GM12878 (cell line): ENCODE measurements around the gene LZTFL1. TPM values are rescaled to one million over a fixed set of nuclear protein-coding genes. Genes with fewer than 3 reads are reported as not detected.

Source experiments
- ASH2L ChIP-seq: fragments of 300-600, 200-600 bp; sonication (generic); IDR thresholded peaks from 2 replicates; pipeline ENCODE4 v1.6.1; 2017; ENCODE audit warnings: low read depth, mild to moderate bottlenecking, borderline replicate concordance
- BACH1 ChIP-seq: fragments of 450-650 bp; IDR thresholded peaks from 2 replicates; pipeline ENCODE4 v1.6.1; 2017; ENCODE audit warnings: mild to moderate bottlenecking, borderline replicate concordance
- BMI1 ChIP-seq: fragments of 450-650 bp; IDR thresholded peaks from 2 replicates; pipeline ENCODE4 v1.6.1; 2016; ENCODE audit warnings: mild to moderate bottlenecking, moderate library complexity, borderline replicate concordance
- CEBPB ChIP-seq, 2 experiments: fragments of 150-350 bp in 1 of 2; IDR thresholded peaks; 2 replicates each; pipeline ENCODE4 v1.6.1; 2012 to 2014; ENCODE audit warnings: low read depth in 2 of 2, low read length in 2 of 2, borderline replicate concordance in 1 of 2, inconsistent platforms in 1 of 2
- CHD1 ChIP-seq: IDR thresholded peaks from 2 replicates; pipeline ENCODE4 v1.6.1; 2012; ENCODE audit warnings: low read depth, low read length, improper control_type of control experiment
- CHD2 ChIP-seq: IDR thresholded peaks from 2 replicates; pipeline ENCODE4 v1.6.1; 2011; ENCODE audit warnings: low read depth, low read length, improper control_type of control experiment, borderline replicate concordance
- DPF2 ChIP-seq: fragments of 450-650 bp; IDR thresholded peaks from 2 replicates; pipeline ENCODE4 v1.6.1; 2017; ENCODE audit warnings: mild to moderate bottlenecking
- EGR1 ChIP-seq, 2 experiments: IDR thresholded peaks; 1 replicate in 1 of 2; 2 replicates in 1 of 2; pipeline ENCODE4 v1.6.1; 2011 to 2012; ENCODE audit warnings: low read depth in 2 of 2, low read length in 2 of 2, borderline replicate concordance in 1 of 2, mild to moderate bottlenecking in 1 of 2, moderate library complexity in 1 of 2
- FOS ChIP-seq: IDR thresholded peaks from 3 replicates; pipeline ENCODE4 v1.6.1; 2011; ENCODE audit warnings: borderline replicate concordance; ENCODE audit not compliant: insufficient read length; ENCODE audit errors: extremely low read depth
- FOXK2 ChIP-seq: fragments of 450-650 bp; IDR thresholded peaks from 2 replicates; pipeline ENCODE4 v1.6.1; 2017; ENCODE audit warnings: mild to moderate bottlenecking, moderate library complexity
- IKZF1 ChIP-seq: fragments of 450-650 bp; conservative IDR thresholded peaks from 2 replicates; pipeline ENCODE4 v1.6.1; 2017; ENCODE audit warnings: antibody characterized with exemption, mild to moderate bottlenecking
- IKZF2 ChIP-seq, 2 experiments: fragments of 450-650 bp; IDR thresholded peaks; 2 replicates each; pipeline ENCODE4 v1.6.1; 2017; ENCODE audit warnings: mild to moderate bottlenecking in 2 of 2, moderate library complexity in 2 of 2
- MEF2B ChIP-seq: fragments of 450-650 bp; IDR thresholded peaks from 2 replicates; pipeline ENCODE4 v1.6.1; 2018; ENCODE audit warnings: mild to moderate bottlenecking, moderate library complexity; ENCODE audit not compliant: partially characterized antibody, poor library complexity, severe bottlenecking
- NFIC ChIP-seq: IDR thresholded peaks from 2 replicates; pipeline ENCODE4 v1.6.1; 2012; ENCODE audit warnings: low read depth, mild to moderate bottlenecking, inconsistent platforms, low read length, moderate library complexity
- NFXL1 ChIP-seq: fragments of 450-650 bp; IDR thresholded peaks from 2 replicates; pipeline ENCODE4 v1.6.1; 2017; ENCODE audit warnings: antibody characterized with exemption, mild to moderate bottlenecking, borderline replicate concordance
- PAX5 ChIP-seq: IDR thresholded peaks from 2 replicates; pipeline ENCODE4 v1.6.1; 2011; ENCODE audit warnings: low read depth, low read length, borderline replicate concordance
- PAX8 ChIP-seq: fragments of 450-650 bp; IDR thresholded peaks from 2 replicates; pipeline ENCODE4 v1.6.1; 2017; ENCODE audit warnings: mild to moderate bottlenecking, moderate library complexity
- RAD21 ChIP-seq: IDR thresholded peaks from 2 replicates; pipeline ENCODE4 v1.6.1; 2011; ENCODE audit warnings: mild to moderate bottlenecking, low read depth, low read length, moderate library complexity; ENCODE audit not compliant: insufficient read depth
- SMAD5 ChIP-seq: IDR thresholded peaks from 2 replicates; pipeline ENCODE4 v1.6.1; 2016; ENCODE audit warnings: antibody characterized with exemption, low read depth
- SMC3 ChIP-seq: IDR thresholded peaks from 2 replicates; pipeline ENCODE4 v1.6.1; 2011; ENCODE audit warnings: low read length, improper control_type of control experiment, borderline replicate concordance
- SPI1 ChIP-seq: IDR thresholded peaks from 2 replicates; pipeline ENCODE4 v1.6.1; 2011; ENCODE audit warnings: low read depth, mild to moderate bottlenecking, low read length, moderate library complexity, borderline replicate concordance; ENCODE audit not compliant: insufficient read depth
- SRF ChIP-seq, 2 experiments: IDR thresholded peaks; 2 replicates each; pipeline ENCODE4 v1.6.1; 2011; ENCODE audit warnings: low read depth in 2 of 2, low read length in 2 of 2, mild to moderate bottlenecking in 1 of 2, moderate library complexity in 1 of 2
- STAT3 ChIP-seq: IDR thresholded peaks from 2 replicates; pipeline ENCODE4 v1.6.1; 2011; ENCODE audit warnings: low read depth, low read length, improper control_type of control experiment
- SUZ12 ChIP-seq: fragments of 200-600 bp; sonication (generic); IDR thresholded peaks from one replicate; pipeline ENCODE4 v1.6.1; 2018; ENCODE audit warnings: antibody characterized with exemption, mild to moderate bottlenecking; ENCODE audit not compliant: unreplicated experiment
- ZNF207 ChIP-seq: fragments of 450-650 bp; IDR thresholded peaks from 2 replicates; pipeline ENCODE4 v1.6.1; 2014; ENCODE audit warnings: antibody characterized with exemption, mild to moderate bottlenecking, borderline replicate concordance
- ZNF622 ChIP-seq: fragments of 450-650 bp; IDR thresholded peaks from 2 replicates; pipeline ENCODE4 v1.6.1; 2017; ENCODE audit warnings: mild to moderate bottlenecking, inconsistent platforms
- polyA plus RNA-seq, 11 experiments: library from polyadenylated mRNA; depleted of rRNA in 4 of 11; unstranded in 6 of 11; stranded (reverse) in 5 of 11; fragments of >200 nt; fragmentation: Nextera tagmentation in 4 of 11; fragmentation: Illumina TruSeq in 1 of 11; extraction: Ambion mirVana in 4 of 11; extraction: Trizol in 1 of 11; gene quantifications; 1 replicate in 1 of 11; 2 replicates in 10 of 11; pipeline versions ENCODE4 v1.2.1 to v1.2.3, GENCODE V29; 2011 to 2016; ENCODE audit warnings: inconsistent platforms in 2 of 11, missing spikeins in 2 of 11, low read depth in 1 of 11
- total RNA-seq, 4 experiments: library from RNA; depleted of rRNA in 3 of 4; stranded (reverse); fragments of >200 nt in 3 of 4; fragmentation: Illumina TruSeq in 1 of 4; extraction: Trizol in 1 of 4; gene quantifications; 2 replicates each; pipeline versions ENCODE4 v1.2.1 to v1.2.3, GENCODE V29; 2013 to 2021
- TF ChIP-seq, protein P1 (sequence below): fragments of 450-650 bp; IDR thresholded peaks from 2 replicates; pipeline ENCODE4 v1.6.1; 2017; ENCODE audit warnings: low read depth, mild to moderate bottlenecking, moderate library complexity
- TF ChIP-seq, protein P2 (sequence below): IDR thresholded peaks from 2 replicates; pipeline ENCODE4 v1.6.1; 2011; ENCODE audit warnings: mild to moderate bottlenecking, low read depth, low read length, moderate library complexity; ENCODE audit not compliant: insufficient replicate concordance
- TF ChIP-seq, protein P3 (sequence below): fragments of 150-350 bp; IDR thresholded peaks from 2 replicates; pipeline ENCODE4 v1.6.1; 2014; ENCODE audit warnings: mild to moderate bottlenecking, low read depth, low read length

The LZTFL1 gene
- total and polyA plus RNA-seq, 10 of the 15 experiments (the other 5 are each of a cell fraction or from before 2014, with no cell fraction given) = 9.8 to 74.1 (median 11.9) TPM

DNA sequence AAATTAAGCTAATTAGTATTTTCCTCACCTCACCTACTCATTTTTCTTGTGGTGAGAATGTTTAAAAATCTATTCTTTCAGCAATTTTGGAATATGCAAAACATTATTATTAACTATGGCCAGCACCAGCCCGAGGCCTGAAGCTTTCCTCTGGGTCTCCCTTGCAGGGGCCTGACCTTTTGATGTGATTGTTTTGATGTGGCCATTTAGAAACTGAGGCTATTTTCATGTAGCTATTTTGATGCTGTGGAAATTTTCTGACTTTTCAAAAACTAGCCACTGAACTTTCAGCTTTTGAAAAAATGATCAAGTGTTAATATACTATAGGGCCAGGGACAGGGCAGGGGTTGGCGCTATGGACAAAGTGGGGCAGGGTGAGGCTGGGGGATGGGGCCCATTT, 36.2 kb upstream of the LZTFL1 start (continued):
- TF ChIP-seq, protein P1, sequence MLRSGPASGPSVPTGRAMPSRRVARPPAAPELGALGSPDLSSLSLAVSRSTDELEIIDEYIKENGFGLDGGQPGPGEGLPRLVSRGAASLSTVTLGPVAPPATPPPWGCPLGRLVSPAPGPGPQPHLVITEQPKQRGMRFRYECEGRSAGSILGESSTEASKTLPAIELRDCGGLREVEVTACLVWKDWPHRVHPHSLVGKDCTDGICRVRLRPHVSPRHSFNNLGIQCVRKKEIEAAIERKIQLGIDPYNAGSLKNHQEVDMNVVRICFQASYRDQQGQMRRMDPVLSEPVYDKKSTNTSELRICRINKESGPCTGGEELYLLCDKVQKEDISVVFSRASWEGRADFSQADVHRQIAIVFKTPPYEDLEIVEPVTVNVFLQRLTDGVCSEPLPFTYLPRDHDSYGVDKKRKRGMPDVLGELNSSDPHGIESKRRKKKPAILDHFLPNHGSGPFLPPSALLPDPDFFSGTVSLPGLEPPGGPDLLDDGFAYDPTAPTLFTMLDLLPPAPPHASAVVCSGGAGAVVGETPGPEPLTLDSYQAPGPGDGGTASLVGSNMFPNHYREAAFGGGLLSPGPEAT = peak; percentile 59; the same call in 1 of the 2 replicates
- TF ChIP-seq PAX5 (0 out of 2 replicates have a peak, but pooled peaks have one; percentile 32), SUZ12 (no peak), SMC3 (no peak), SPI1 (no peak), RAD21 (0 out of 2 replicates have a peak, but pooled peaks have one; percentile 15), ZNF207 (no peak), NFIC (peak; percentile 87; the same call in 1 of the 2 replicates), DPF2 (no peak; the same call in 1 of the 2 replicates), MEF2B (peak; percentile 78), SMAD5 (no peak), CHD1 (no peak), SRF (IDR thresholded peaks at IDR 0.05; ENCODE audit: low read depth in 2 of 2, low read length in 2 of 2) (no peak), BACH1 (no peak), PAX8 (no peak), ZNF622 (no peak), FOXK2 (no peak), STAT3 (no peak), EGR1 (IDR thresholded peaks at IDR 0.05; ENCODE audit: borderline replicate concordance in 1 of 2, low read depth in 2 of 2, low read length in 2 of 2) (no peak), ASH2L (no peak), IKZF2 (IDR thresholded peaks at IDR 0.05) (peak in 1 of 2 experiments; percentile 21; a peak in 1 of 4 replicates), CEBPB (IDR thresholded peaks at IDR 0.05; ENCODE audit: borderline replicate concordance in 1 of 2, low read depth in 2 of 2, low read length in 2 of 2) (0 out of 4 replicates have a peak, but pooled peaks of 1 of the 2 experiments have one; percentile 42), CHD2 (no peak), BMI1 (no peak; the same call in 1 of the 2 replicates), NFXL1 (no peak), FOS (no peak), IKZF1 (peak; percentile 52)
- TF ChIP-seq, protein P2, sequence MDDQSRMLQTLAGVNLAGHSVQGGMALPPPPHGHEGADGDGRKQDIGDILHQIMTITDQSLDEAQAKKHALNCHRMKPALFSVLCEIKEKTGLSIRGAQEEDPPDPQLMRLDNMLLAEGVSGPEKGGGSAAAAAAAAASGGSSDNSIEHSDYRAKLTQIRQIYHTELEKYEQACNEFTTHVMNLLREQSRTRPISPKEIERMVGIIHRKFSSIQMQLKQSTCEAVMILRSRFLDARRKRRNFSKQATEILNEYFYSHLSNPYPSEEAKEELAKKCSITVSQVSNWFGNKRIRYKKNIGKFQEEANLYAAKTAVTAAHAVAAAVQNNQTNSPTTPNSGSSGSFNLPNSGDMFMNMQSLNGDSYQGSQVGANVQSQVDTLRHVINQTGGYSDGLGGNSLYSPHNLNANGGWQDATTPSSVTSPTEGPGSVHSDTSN = no peak
- TF ChIP-seq, protein P3, sequence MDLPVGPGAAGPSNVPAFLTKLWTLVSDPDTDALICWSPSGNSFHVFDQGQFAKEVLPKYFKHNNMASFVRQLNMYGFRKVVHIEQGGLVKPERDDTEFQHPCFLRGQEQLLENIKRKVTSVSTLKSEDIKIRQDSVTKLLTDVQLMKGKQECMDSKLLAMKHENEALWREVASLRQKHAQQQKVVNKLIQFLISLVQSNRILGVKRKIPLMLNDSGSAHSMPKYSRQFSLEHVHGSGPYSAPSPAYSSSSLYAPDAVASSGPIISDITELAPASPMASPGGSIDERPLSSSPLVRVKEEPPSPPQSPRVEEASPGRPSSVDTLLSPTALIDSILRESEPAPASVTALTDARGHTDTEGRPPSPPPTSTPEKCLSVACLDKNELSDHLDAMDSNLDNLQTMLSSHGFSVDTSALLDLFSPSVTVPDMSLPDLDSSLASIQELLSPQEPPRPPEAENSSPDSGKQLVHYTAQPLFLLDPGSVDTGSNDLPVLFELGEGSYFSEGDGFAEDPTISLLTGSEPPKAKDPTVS = no peak
